Measurements from ENCODE around the gene INPP5A.
"Not testable (repeated sequence)": the region's sequence is repeated elsewhere in the genome, so short reads cannot be mapped to it uniquely, and the experiment has no call there.

The INPP5A gene

GRCh38 chr10:132811891-132812481 is 274.4 kb downstream of the INPP5A start:
- no peak for DNase-seq

- DNase-seq: no peak
These were observed 274.9 kb downstream of the INPP5A start for GRCh38 chr10:132812520-132812919.

- DNase-seq: no peak
These were observed 275.4 kb downstream of the INPP5A start for GRCh38 chr10:132813001-132813401.

- DNase-seq: no peak
These were observed 276.2 kb downstream of the INPP5A start for GRCh38 chr10:132813560-132814468.

- DNase-seq: no peak
These were observed 276.9 kb downstream of the INPP5A start for GRCh38 chr10:132814469-132814856.

- DNase-seq: no peak
These were observed 277.7 kb downstream of the INPP5A start for GRCh38 chr10:132815168-132815857.

- no peak for DNase-seq
These were observed 279.1 kb downstream of the INPP5A start for GRCh38 chr10:132816718-132817117.

GRCh38 chr10:132817701-132818211 is 280.2 kb downstream of the INPP5A start:
- DNase-seq: no peak

- no peak for DNase-seq
These were observed 282.5 kb downstream of the INPP5A start for GRCh38 chr10:132820056-132820455.

GRCh38 chr10:132825783-132826523 is 288.4 kb downstream of the INPP5A start:
- DNase-seq: not testable (repeated sequence)

GRCh38 chr10:132826524-132827422 is 289.2 kb downstream of the INPP5A start:
- no peak for DNase-seq

GRCh38 chr10:132827423-132827789 is 289.8 kb downstream of the INPP5A start:
- no peak for DNase-seq

- DNase-seq: no peak
These were observed 290.4 kb downstream of the INPP5A start for GRCh38 chr10:132827861-132828539.

- no peak for DNase-seq
These were observed 291.1 kb downstream of the INPP5A start for GRCh38 chr10:132828681-132829080.

GRCh38 chr10:132829403-132829802 is 291.8 kb downstream of the INPP5A start:
- no peak for DNase-seq

- DNase-seq: no peak
These were observed 294.8 kb downstream of the INPP5A start for GRCh38 chr10:132832186-132832969.
